Measurements from ENCODE around the gene UGDH. TPM values are rescaled to one million over a fixed set of nuclear protein-coding genes. Genes with fewer than 3 reads are reported as not detected.

UGDH gene
- total and polyA plus RNA-seq, 4 donors = 33.1 to 241 (median 84.0) TPM

- no peaks in the 10 kb centered on the region for H3K9me3 ChIP-seq (ENCODE audit: control insufficient read depth in 4 of 4, low read length in 3 of 4)
- H3K27me3 ChIP-seq (ENCODE audit: control insufficient read depth in 4 of 4, insufficient read depth in 4 of 4, low read length in 3 of 4) = no peaks in the 10 kb centered on the region
- H3K36me3 ChIP-seq (ENCODE audit: control insufficient read depth in 4 of 4, insufficient read depth in 3 of 4, low read depth in 1 of 4, low read length in 3 of 4) = peaks cover 0 to 10% (median under 1%) of the 10 kb centered on the region in 4 donors
- peak overlapping the region; percentile 30 to 71 for H3K9ac ChIP-seq (ENCODE audit: low read depth in 1 of 2, low read length in 2 of 2)
- 30% methylated on average over 4 of the region's 4 CpGs for WGBS
- DNase-seq (ENCODE audit: low spot score) = no peak
- TF ChIP-seq HNF4A (conservative IDR thresholded peaks at IDR 0.05) (peak; percentile 65), SP1 (IDR thresholded peaks at IDR 0.05) (peak; percentile 49), MAX (IDR thresholded peaks at IDR 0.05) (no peak), FOXA2 (IDR thresholded peaks at IDR 0.05) (peak; percentile 5), GABPA (IDR thresholded peaks at IDR 0.05 in 1 of 2, conservative IDR thresholded peaks at IDR 0.05 in 1 of 2) (no peak), HNF4G (IDR thresholded peaks at IDR 0.05) (no peak), JUND (IDR thresholded peaks at IDR 0.05) (peak in 1 of 2 donors; percentile 15), ATF3 (IDR thresholded peaks at IDR 0.05) (peak; percentile 18), NR2F2 (IDR thresholded peaks at IDR 0.05) (peak; percentile 49), EGR1 (IDR thresholded peaks at IDR 0.05; ENCODE audit: low read depth in 2 of 2) (no peak), RAD21 (IDR thresholded peaks at IDR 0.05) (peak; percentile 95 to 96), TAF1 (conservative IDR thresholded peaks at IDR 0.05) (no peak), RXRA (IDR thresholded peaks at IDR 0.05) (peak; percentile 78 to 83), YY1 (IDR thresholded peaks at IDR 0.05) (peak; percentile 87), FOXA1 (IDR thresholded peaks at IDR 0.05) (peak; percentile 35)
- TF ChIP-seq, protein P1, sequence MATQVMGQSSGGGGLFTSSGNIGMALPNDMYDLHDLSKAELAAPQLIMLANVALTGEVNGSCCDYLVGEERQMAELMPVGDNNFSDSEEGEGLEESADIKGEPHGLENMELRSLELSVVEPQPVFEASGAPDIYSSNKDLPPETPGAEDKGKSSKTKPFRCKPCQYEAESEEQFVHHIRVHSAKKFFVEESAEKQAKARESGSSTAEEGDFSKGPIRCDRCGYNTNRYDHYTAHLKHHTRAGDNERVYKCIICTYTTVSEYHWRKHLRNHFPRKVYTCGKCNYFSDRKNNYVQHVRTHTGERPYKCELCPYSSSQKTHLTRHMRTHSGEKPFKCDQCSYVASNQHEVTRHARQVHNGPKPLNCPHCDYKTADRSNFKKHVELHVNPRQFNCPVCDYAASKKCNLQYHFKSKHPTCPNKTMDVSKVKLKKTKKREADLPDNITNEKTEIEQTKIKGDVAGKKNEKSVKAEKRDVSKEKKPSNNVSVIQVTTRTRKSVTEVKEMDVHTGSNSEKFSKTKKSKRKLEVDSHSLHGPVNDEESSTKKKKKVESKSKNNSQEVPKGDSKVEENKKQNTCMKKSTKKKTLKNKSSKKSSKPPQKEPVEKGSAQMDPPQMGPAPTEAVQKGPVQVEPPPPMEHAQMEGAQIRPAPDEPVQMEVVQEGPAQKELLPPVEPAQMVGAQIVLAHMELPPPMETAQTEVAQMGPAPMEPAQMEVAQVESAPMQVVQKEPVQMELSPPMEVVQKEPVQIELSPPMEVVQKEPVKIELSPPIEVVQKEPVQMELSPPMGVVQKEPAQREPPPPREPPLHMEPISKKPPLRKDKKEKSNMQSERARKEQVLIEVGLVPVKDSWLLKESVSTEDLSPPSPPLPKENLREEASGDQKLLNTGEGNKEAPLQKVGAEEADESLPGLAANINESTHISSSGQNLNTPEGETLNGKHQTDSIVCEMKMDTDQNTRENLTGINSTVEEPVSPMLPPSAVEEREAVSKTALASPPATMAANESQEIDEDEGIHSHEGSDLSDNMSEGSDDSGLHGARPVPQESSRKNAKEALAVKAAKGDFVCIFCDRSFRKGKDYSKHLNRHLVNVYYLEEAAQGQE (IDR thresholded peaks at IDR 0.05) = peak; percentile 46
- TF ChIP-seq, protein P2, sequence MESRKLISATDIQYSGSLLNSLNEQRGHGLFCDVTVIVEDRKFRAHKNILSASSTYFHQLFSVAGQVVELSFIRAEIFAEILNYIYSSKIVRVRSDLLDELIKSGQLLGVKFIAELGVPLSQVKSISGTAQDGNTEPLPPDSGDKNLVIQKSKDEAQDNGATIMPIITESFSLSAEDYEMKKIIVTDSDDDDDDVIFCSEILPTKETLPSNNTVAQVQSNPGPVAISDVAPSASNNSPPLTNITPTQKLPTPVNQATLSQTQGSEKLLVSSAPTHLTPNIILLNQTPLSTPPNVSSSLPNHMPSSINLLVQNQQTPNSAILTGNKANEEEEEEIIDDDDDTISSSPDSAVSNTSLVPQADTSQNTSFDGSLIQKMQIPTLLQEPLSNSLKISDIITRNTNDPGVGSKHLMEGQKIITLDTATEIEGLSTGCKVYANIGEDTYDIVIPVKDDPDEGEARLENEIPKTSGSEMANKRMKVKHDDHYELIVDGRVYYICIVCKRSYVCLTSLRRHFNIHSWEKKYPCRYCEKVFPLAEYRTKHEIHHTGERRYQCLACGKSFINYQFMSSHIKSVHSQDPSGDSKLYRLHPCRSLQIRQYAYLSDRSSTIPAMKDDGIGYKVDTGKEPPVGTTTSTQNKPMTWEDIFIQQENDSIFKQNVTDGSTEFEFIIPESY (IDR thresholded peaks at IDR 0.05) = peak; percentile 37
- TF ChIP-seq, protein P3, sequence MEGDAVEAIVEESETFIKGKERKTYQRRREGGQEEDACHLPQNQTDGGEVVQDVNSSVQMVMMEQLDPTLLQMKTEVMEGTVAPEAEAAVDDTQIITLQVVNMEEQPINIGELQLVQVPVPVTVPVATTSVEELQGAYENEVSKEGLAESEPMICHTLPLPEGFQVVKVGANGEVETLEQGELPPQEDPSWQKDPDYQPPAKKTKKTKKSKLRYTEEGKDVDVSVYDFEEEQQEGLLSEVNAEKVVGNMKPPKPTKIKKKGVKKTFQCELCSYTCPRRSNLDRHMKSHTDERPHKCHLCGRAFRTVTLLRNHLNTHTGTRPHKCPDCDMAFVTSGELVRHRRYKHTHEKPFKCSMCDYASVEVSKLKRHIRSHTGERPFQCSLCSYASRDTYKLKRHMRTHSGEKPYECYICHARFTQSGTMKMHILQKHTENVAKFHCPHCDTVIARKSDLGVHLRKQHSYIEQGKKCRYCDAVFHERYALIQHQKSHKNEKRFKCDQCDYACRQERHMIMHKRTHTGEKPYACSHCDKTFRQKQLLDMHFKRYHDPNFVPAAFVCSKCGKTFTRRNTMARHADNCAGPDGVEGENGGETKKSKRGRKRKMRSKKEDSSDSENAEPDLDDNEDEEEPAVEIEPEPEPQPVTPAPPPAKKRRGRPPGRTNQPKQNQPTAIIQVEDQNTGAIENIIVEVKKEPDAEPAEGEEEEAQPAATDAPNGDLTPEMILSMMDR (IDR thresholded peaks at IDR 0.05; ENCODE audit: low read depth, low read length, missing input control) = peak; percentile 92
- peaks cover 9 to 46% (median 33%) of the 10 kb centered on the region in 4 donors for H3K4me1 ChIP-seq (ENCODE audit: control insufficient read depth in 4 of 4, insufficient read depth in 4 of 4, low read length in 3 of 4)
- H3K4me3 ChIP-seq (ENCODE audit: low read depth in 1 of 3, low read length in 3 of 3) = peak overlapping the region in 1 of 3 donors; percentile 17
- H3K27ac ChIP-seq (ENCODE audit: low read depth in 1 of 2, low read length in 2 of 2) = peak overlapping the region; percentile 89 to 91
Observed at GRCh38 chr4:39469429-39470077, 57.7 kb downstream of the UGDH start.

Measured in liver (tissue), 9 donors.